HFFc6 (cell line): ENCODE data around the gene NCOA5. TPM values are rescaled to one million over a fixed set of nuclear protein-coding genes. Genes with fewer than 3 reads are reported as not detected.

ENCODE experiments used
- DNase-seq: peaks from one replicate; pipeline ENCODE4 v3.0.0-alpha.2; 2018
- H3K27ac Mint-ChIP-seq: 2 replicates; pipeline ENCODE4 v1.8.0; 2020; ENCODE audit warnings: mild to moderate bottlenecking, mixed read lengths
- H3K27me3 Mint-ChIP-seq: 2 replicates; pipeline ENCODE4 v1.8.0; 2021; ENCODE audit warnings: mild to moderate bottlenecking, moderate library complexity, mixed read lengths; ENCODE audit not compliant: insufficient read depth
- H3K36me3 Mint-ChIP-seq: 2 replicates; pipeline ENCODE4 v1.8.0; 2021; ENCODE audit warnings: low read depth, mixed read lengths
- H3K4me1 Mint-ChIP-seq: 2 replicates; pipeline ENCODE4 v1.8.0; 2020; ENCODE audit warnings: low read depth, mixed read lengths
- H3K4me3 Mint-ChIP-seq: 2 replicates; pipeline ENCODE4 v1.8.0; 2020; ENCODE audit warnings: mild to moderate bottlenecking, moderate library complexity, mixed read lengths
- H3K9me3 Mint-ChIP-seq: 2 replicates; pipeline ENCODE4 v1.8.0; 2020; ENCODE audit warnings: mild to moderate bottlenecking, mixed read lengths
- total RNA-seq, 6 experiments: library from RNA; stranded (reverse); fragmentation: NEBNext Ultra II Directional; extraction: Animal tissue kit (Norgen Biotek cat#: 25700); gene quantifications; 2 replicates in 1 of 6; 3 replicates in 5 of 6; pipeline ENCODE4 v1.2.3, GENCODE V29; 2021
- TF ChIP-seq, protein P1 (sequence below): fragments of 200-600 bp; sonication (generic); IDR thresholded peaks from 2 replicates; pipeline ENCODE4 v1.5.0; 2021; ENCODE audit warnings: antibody characterized with exemption, mild to moderate bottlenecking

NCOA5 gene
- total RNA-seq, 6 experiments from 2014 or later: 15.3 to 25.1 (median 23.2) TPM

DNA sequence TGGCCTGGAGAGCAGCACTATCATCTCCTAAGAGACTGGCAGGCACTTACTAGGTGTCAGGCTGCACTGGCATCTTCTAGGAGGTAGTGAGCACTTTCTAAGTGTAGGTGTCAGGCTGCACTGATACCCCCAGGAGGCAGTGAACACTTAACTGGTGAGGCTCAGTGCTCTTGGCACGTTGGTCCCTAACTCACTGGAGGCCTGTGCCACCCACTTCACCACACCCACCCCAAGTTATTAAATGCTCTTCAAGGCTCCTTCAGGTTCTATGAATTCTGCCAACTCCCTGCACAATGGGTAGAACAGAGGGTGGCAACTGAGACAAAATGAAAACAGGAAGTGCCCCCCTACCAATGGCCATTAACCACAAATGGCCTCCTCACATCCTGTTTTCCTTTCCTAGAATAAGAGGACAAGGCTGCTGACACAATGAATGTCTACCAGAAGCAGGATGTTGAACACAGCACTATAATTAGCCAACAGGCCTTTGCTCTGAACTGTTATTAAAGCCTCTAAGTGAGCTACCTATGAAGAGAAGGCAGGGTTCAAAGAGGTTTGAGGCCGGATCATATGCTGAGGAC, 29.4 kb downstream of the NCOA5 start:
- Mint-ChIP-seq H3K36me3 (peaks cover 21% of the 10 kb centered on the region), H3K9me3 (no peaks in the 10 kb centered on the region), H3K4me1 (peaks cover 6% of the 10 kb centered on the region; the same call in 1 of the 2 replicates), H3K27me3 (peaks cover 14% of the 10 kb centered on the region), H3K4me3 (no peak overlapping the region), H3K27ac (no peak overlapping the region)
- no peak for DNase-seq
- TF ChIP-seq, protein P1, sequence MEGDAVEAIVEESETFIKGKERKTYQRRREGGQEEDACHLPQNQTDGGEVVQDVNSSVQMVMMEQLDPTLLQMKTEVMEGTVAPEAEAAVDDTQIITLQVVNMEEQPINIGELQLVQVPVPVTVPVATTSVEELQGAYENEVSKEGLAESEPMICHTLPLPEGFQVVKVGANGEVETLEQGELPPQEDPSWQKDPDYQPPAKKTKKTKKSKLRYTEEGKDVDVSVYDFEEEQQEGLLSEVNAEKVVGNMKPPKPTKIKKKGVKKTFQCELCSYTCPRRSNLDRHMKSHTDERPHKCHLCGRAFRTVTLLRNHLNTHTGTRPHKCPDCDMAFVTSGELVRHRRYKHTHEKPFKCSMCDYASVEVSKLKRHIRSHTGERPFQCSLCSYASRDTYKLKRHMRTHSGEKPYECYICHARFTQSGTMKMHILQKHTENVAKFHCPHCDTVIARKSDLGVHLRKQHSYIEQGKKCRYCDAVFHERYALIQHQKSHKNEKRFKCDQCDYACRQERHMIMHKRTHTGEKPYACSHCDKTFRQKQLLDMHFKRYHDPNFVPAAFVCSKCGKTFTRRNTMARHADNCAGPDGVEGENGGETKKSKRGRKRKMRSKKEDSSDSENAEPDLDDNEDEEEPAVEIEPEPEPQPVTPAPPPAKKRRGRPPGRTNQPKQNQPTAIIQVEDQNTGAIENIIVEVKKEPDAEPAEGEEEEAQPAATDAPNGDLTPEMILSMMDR: no peak

DNA sequence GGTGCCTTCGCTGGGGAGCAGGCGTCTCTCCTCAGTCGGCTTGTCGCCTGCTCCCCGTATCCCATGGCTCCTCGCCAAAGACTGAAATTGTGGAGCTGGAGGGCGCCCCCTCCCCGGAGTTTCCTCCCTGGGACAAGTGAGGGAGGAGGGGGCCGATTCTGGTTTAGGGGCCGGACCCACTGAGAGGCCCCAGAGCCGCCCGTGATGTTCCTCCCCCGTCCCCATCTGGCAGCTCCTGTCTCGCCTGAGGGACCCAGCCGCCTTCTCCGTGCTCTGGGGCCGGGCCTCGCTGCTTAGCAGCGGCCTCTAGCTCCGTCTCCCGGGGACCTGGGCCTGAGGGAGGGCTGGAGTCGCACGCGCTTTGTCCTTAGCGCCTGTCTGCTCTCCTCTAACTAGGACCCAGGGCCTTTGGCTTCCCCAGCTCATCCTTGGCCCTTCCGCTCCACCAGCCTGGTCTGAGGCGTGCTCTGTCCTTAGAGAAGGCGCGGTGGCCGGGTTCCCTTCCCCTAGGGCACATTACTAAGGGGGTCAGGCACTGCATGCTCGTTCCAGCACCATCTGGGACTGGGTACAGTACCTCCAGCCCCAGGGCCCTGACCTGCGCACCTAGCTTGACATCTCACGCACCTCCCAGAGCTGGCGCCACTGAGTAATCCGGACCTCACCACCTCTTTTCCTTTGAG, 31.0 kb downstream of the NCOA5 start:
- Mint-ChIP-seq H3K4me3 (no peak overlapping the region), H3K36me3 (peaks cover 11% of the 10 kb centered on the region), H3K4me1 (peaks cover 6% of the 10 kb centered on the region; the same call in 1 of the 2 replicates), H3K27ac (no peak overlapping the region), H3K27me3 (peaks cover 21% of the 10 kb centered on the region), H3K9me3 (no peaks in the 10 kb centered on the region)
- TF ChIP-seq, protein P1: no peak
- DNase-seq: no peak

DNA sequence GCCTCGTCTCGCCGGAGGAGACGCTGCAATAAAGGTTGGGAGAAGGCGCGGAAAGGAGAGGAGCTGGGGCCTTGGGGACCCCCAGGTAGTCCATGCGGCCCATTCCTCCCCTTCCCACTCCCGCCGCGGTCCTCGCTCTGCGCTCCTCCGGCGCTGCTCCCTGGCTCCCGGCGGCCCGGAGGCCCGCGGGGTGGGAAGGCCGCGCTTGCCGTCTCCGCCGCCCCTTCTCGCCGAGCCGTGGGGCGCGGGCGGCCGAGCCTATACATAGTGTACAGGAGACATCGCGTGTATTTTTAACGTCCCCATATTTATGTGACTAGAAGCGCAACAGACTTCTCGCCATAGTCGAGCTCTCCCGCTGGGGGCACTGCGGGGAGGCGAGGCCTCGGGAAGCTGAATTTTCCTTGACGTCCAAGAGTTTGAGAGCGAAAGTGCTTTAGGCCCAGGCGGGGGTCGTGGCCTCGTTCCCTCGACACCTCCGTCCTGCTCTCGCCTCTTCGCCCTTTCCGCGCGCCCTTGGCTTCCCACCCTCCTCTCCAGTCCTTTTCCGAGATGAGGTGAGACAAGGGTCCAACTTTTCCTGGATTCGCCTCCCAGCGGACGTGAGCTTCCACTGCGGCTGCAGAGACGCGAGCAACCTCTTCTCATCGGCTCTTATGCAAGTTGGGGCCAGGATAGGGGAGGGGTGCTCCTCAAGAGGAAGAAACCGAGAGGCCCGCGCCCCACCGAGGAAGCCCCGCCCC, 31.7 kb downstream of the NCOA5 start:
- Mint-ChIP-seq H3K27ac (no peak overlapping the region), H3K36me3 (peaks cover 6% of the 10 kb centered on the region; the same call in 1 of the 2 replicates), H3K4me3 (peak overlapping the region; percentile 68), H3K9me3 (no peaks in the 10 kb centered on the region), H3K27me3 (peaks cover 21% of the 10 kb centered on the region), H3K4me1 (peaks cover 6% of the 10 kb centered on the region; the same call in 1 of the 2 replicates)
- TF ChIP-seq, protein P1: peak; percentile 66
- DNase-seq: peak; percentile 2

DNA sequence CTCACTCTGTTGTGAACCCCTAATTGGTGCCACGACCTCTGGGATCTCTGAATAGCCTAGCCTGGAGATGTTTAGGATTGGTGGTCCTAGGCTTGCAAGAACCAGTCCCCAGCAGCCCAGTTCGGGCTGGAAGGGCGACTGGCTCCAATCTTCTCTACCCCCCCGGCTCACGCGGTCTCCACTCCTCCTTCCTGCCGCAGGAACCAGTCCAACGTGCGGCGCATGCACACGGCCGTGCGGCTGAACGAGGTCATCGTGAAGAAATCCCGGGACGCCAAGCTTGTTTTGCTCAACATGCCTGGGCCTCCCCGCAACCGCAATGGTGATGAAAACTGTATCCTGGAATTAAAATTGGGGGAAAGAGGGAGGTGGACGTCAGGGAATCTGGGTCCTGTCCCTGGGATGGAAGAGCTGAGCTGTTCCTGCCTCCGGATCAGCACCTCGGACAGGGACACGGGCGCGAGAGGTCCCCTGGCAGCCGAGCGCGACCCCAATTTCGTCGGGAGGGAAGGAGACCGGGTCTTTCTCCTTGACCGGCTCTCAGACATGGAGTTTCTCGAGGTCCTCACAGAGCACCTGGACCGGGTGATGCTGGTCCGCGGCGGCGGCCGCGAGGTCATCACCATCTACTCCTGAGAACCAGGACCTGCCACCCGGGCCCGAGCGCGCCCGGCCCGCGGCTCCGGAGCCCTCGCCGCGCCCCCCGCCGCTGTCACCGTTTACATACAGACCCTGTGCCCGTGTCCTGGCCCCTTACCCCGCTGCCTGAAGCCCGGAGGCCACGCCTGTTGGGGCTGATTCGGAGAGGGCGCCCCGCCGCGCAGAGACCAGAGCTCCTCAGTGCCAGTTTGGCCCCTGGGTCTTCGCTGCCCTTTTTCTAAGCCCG, 32.5 kb downstream of the NCOA5 start:
- no peak overlapping the region for H3K4me3 Mint-ChIP-seq
- TF ChIP-seq, protein P1: no peak
- H3K9me3 Mint-ChIP-seq: no peaks in the 10 kb centered on the region
- peaks cover 23% of the 10 kb centered on the region for H3K27me3 Mint-ChIP-seq
- H3K4me1 Mint-ChIP-seq: peaks cover 6% of the 10 kb centered on the region; the same call in 1 of the 2 replicates
- peaks cover 6% of the 10 kb centered on the region; the same call in 1 of the 2 replicates for H3K36me3 Mint-ChIP-seq
- DNase-seq: peak; percentile 11
- no peak overlapping the region for H3K27ac Mint-ChIP-seq
